Esophagus muscularis mucosa (tissue), 4 donors: ENCODE data around the gene WNT6. TPM values are rescaled to one million over a fixed set of nuclear protein-coding genes. Genes with fewer than 3 reads are reported as not detected.

Experiments used
- DNase-seq: peaks from one replicate; pipeline ENCODE4 v3.0.0-alpha.2; 2017; ENCODE audit errors: extremely low spot score
- H3K27ac ChIP-seq, 4 donors: fragments of 200-600 bp; sonication (generic); replicated peaks in 1 of 4; 1 replicate in 3 of 4; 2 replicates in 1 of 4; pipeline ENCODE4 v1.5.1; 2016 to 2019; ENCODE audit warnings: mild to moderate bottlenecking in 1 of 4
- H3K27me3 ChIP-seq, 4 donors: fragments of 200-600 bp; sonication (generic); one replicate each; pipeline versions ENCODE4 v1.5.1 to v1.6.0; 2016 to 2019
- H3K36me3 ChIP-seq, 4 donors: fragments of 200-600 bp; sonication (generic); one replicate each; pipeline ENCODE4 v1.5.1; 2016 to 2019
- H3K4me1 ChIP-seq, 4 donors: fragments of 200-600 bp; sonication (generic); one replicate each; pipeline ENCODE4 v1.5.1; 2016 to 2019
- H3K4me3 ChIP-seq, 4 donors: fragments of 200-600 bp; sonication (generic); 1 replicate in 2 of 4; 2 replicates in 2 of 4; pipeline ENCODE4 v1.5.1; 2016 to 2019; ENCODE audit warnings: mild to moderate bottlenecking in 4 of 4, moderate library complexity in 1 of 4
- H3K9me3 ChIP-seq, 4 donors: fragments of 200-600 bp; sonication (generic); 1 replicate in 3 of 4; 2 replicates in 1 of 4; pipeline ENCODE4 v1.5.1; 2016 to 2019
- CTCF ChIP-seq, 3 experiments: fragments of 200-600 bp in 2 of 3; fragments of 450-650 bp in 1 of 3; sonication (generic) in 2 of 3; IDR thresholded peaks; one replicate each; pipeline ENCODE4 v1.5.1; 2017 to 2019; ENCODE audit warnings: antibody characterized with exemption in 3 of 3, mild to moderate bottlenecking in 2 of 3, moderate library complexity in 1 of 3
- EP300 ChIP-seq: sonication (generic); formaldehyde crosslinking; IDR thresholded peaks from one replicate; pipeline ENCODE4 v1.6.1; 2017; ENCODE audit warnings: antibody characterized with exemption
- POLR2A ChIP-seq: fragments of 450-650 bp; IDR thresholded peaks from one replicate; pipeline ENCODE4 v1.6.1; 2017; ENCODE audit warnings: antibody characterized with exemption, moderate library complexity, mild to moderate bottlenecking, low read depth
- POLR2AphosphoS5 ChIP-seq, 2 donors: sonication (generic); formaldehyde crosslinking; IDR thresholded peaks; one replicate each; pipeline ENCODE4 v1.6.1; 2017; ENCODE audit warnings: antibody characterized with exemption in 2 of 2
- WGBS: methylation state at CpG from one replicate; pipeline ENCODE4 v1.1.5; 2018; 5-methylcytosine and 5-hydroxymethylcytosine counted together
- intact Hi-C: fragments of 100-400 bp; cut with DNase I; formaldehyde crosslinking; loops from one replicate; pipeline ENCODE4 v1.15.1; 2023
- total RNA-seq, 4 donors: library from RNA; depleted of rRNA; stranded (reverse); fragments of >200 nt; gene quantifications; one replicate each; pipeline versions ENCODE4 v1.1.0 to v1.2.1, GENCODE V29; 2016

The WNT6 gene
- total RNA-seq, 4 donors from 2014 or later: 2.9 to 14.3 (median 8.0) TPM

- Histone ChIP-seq H3K36me3 (no peaks in the 10 kb centered on the region), H3K27me3 (peaks cover 0 to 48% (median 2%) of the 10 kb centered on the region in 4 donors), H3K9me3 (no peaks in the 10 kb centered on the region), H3K4me1 (peaks cover 8 to 16% (median 15%) of the 10 kb centered on the region in 4 donors), H3K27ac (no peak overlapping the region), H3K4me3 (no peak overlapping the region)
- TF ChIP-seq CTCF (IDR thresholded peaks at IDR 0.05): no peak
- no peak for TF ChIP-seq POLR2A
- DNase-seq: no peak
- 92% methylated on average over 3 of the region's 3 CpGs for WGBS
- intact Hi-C loops: no loop called here
Measured at GRCh38 chr2:218887079-218887478, 27.5 kb downstream of the WNT6 start.

DNA sequence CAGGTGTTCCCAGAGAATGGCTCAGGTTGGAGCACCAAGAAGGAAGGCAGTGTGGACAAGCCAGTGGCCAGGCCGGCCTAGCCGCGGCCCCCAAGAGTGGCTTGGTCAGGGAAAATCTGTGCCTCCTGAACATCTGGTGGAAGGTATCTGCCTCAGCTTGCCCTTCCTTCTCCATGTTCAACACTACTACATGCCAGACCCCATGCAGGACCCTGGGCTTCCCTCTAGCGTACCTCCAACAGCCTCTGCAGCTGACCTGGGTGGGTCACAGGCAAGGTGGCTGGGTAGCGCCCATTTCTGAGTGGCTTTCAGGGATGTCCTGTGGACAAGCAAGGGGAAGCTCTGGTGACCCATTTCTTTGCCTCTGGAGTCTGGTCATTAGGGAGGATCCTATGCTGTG, 28.7 kb downstream of the WNT6 start:
- intact Hi-C loops: no loop called here
- Histone ChIP-seq H3K27ac (no peak overlapping the region), H3K4me1 (peaks cover 9 to 21% (median 19%) of the 10 kb centered on the region in 4 donors), H3K36me3 (no peaks in the 10 kb centered on the region), H3K4me3 (no peak overlapping the region), H3K27me3 (peaks cover 3 to 48% (median 4%) of the 10 kb centered on the region in 4 donors), H3K9me3 (no peaks in the 10 kb centered on the region)
- no peak for TF ChIP-seq POLR2A
- no peak for TF ChIP-seq POLR2AphosphoS5 (IDR thresholded peaks at IDR 0.05)
- TF ChIP-seq CTCF (IDR thresholded peaks at IDR 0.05): no peak
- no peak for TF ChIP-seq EP300
- 81% methylated on average over 2 of the region's 5 CpGs for WGBS
- DNase-seq: no peak

DNA sequence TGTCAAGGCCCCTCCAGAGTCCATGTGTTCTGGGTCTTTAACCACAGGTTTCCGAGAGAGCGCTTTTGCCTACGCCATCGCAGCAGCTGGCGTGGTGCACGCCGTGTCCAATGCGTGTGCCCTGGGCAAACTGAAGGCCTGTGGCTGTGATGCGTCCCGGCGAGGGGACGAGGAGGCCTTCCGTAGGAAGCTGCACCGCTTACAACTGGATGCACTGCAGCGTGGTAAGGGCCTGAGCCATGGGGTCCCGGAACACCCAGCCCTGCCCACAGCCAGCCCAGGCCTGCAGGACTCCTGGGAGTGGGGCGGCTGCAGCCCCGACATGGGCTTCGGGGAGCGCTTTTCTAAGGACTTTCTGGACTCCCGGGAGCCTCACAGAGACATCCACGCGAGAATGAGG, 30.3 kb downstream of the WNT6 start:
- 84% methylated on average over 10 of the region's 23 CpGs for WGBS
- intact Hi-C loops: no loop called here
- Histone ChIP-seq H3K4me3 (no peak overlapping the region), H3K27ac (no peak overlapping the region), H3K36me3 (no peaks in the 10 kb centered on the region), H3K4me1 (peaks cover 6 to 17% (median 15%) of the 10 kb centered on the region in 4 donors), H3K27me3 (peaks cover 3 to 48% (median 18%) of the 10 kb centered on the region in 4 donors), H3K9me3 (no peaks in the 10 kb centered on the region)
- TF ChIP-seq POLR2AphosphoS5 (IDR thresholded peaks at IDR 0.05): no peak
- TF ChIP-seq CTCF (IDR thresholded peaks at IDR 0.05): no peak
- TF ChIP-seq EP300: no peak
- no peak for TF ChIP-seq POLR2A
- DNase-seq: no peak

DNA sequence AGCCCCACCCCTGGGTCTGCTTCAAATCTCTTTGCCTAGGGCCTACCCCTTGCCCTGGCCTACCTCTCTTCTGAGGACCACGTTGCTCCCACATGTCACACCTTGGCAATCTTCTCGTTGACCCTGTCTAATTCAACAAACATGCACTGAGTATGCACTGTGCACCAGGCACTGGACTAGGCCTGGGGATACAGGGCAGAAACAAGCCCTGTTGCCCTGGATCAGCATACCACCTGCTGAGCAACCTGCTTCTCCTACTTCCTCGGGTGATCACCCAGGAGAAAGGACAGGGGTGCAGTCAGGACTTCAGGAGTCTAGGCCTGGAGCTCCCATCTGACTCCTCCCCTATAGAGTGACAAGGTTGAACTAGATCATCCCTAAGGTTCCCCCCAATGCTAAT, 30.8 kb downstream of the WNT6 start:
- WGBS: 85% methylated on average over 3 of the region's 3 CpGs
- H3K27ac ChIP-seq: no peak overlapping the region
- no peaks in the 10 kb centered on the region for H3K36me3 ChIP-seq
- intact Hi-C loops: no loop called here
- H3K9me3 ChIP-seq: no peaks in the 10 kb centered on the region
- peaks cover 3 to 49% (median 22%) of the 10 kb centered on the region in 4 donors for H3K27me3 ChIP-seq
- peaks cover 6 to 17% (median 15%) of the 10 kb centered on the region in 4 donors for H3K4me1 ChIP-seq
- H3K4me3 ChIP-seq: no peak overlapping the region
- TF ChIP-seq CTCF (IDR thresholded peaks at IDR 0.05) (no peak), EP300 (no peak), POLR2A (no peak), POLR2AphosphoS5 (IDR thresholded peaks at IDR 0.05) (no peak)
- no peak for DNase-seq

- no peak for DNase-seq
- Histone ChIP-seq H3K36me3 (no peaks in the 10 kb centered on the region), H3K4me3 (no peak overlapping the region), H3K27me3 (peaks cover 3 to 56% (median 33%) of the 10 kb centered on the region in 4 donors), H3K4me1 (peaks cover 6 to 20% (median 19%) of the 10 kb centered on the region in 4 donors), H3K27ac (no peak overlapping the region), H3K9me3 (no peaks in the 10 kb centered on the region)
- 75% methylated on average over 16 of the region's 19 CpGs for WGBS
- no peak for TF ChIP-seq POLR2A
- no peak for TF ChIP-seq EP300
- TF ChIP-seq CTCF (IDR thresholded peaks at IDR 0.05): no peak
- no peak for TF ChIP-seq POLR2AphosphoS5 (IDR thresholded peaks at IDR 0.05)
- intact Hi-C loops: no loop called here
Measured at GRCh38 chr2:218891275-218892135, 31.9 kb downstream of the WNT6 start.
